ENCODE results near the gene NYNRIN. TPM values are rescaled to one million over a fixed set of nuclear protein-coding genes. Genes with fewer than 3 reads are reported as not detected.

NYNRIN gene
- total and polyA plus RNA-seq, 2 of the 8 experiments (the other 6 are each of a cell fraction or from before 2014, with no cell fraction given): 15.2 to 18.3 TPM

- no peak for TF ChIP-seq POU5F1 (IDR thresholded peaks at IDR 0.05; ENCODE audit: low read depth, low read length)
- TF ChIP-seq TEAD4 (IDR thresholded peaks at IDR 0.05; ENCODE audit: low read depth, low read length): no peak
- TF ChIP-seq SIN3A (conservative IDR thresholded peaks at IDR 0.05 in 1 of 2, IDR thresholded peaks at IDR 0.05 in 1 of 2; ENCODE audit: low read depth in 1 of 2, low read length in 2 of 2): no peak
- no peak for TF ChIP-seq CTCF (IDR thresholded peaks at IDR 0.05; ENCODE audit: control extremely low read depth in 1 of 3, insufficient read depth in 1 of 3, low read depth in 1 of 3, low read length in 3 of 3)
- TF ChIP-seq RXRA (IDR thresholded peaks at IDR 0.05; ENCODE audit: insufficient read depth, low read depth, low read length): no peak
These were observed 66.6 kb downstream of the NYNRIN start (continued) for GRCh38 chr14:24465368-24465767.

Measured in H1 (cell line).